Stimulated activated CD4-positive, alpha-beta T cell treated with anti-CD3 and anti-CD28 coated beads, Interleukin-15, amount 100 ng/mL, for 1 hour (primary cell): ENCODE results near the gene PHF21B.

ENCODE experiments used
- DNase-seq, 2 donors: peaks; one replicate each; pipeline ENCODE4 v3.0.0-alpha.2; 2020; ENCODE audit warnings: low read depth in 1 of 2, low spot score in 1 of 2

PHF21B gene

DNA sequence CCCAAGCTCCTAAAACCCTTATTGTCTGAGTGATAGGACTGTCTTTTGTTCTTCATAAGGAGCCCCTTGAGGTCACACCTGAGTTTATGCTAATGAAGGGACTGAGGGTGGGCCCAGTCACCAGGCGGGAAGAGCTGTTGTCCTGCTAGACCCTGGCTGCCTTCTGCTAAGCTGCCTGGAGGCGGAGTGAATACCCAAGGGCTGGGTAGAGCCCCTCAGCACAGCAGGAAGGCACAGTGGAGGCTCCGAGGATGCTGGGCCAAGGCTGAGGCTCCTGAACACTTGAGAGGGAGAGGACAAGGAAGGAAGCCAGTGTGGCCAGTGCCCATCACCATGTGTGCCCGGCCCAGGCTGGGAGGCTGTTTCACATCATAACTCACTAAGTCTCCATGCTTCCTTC is 4.8 kb upstream of the PHF21B start:
- no peak for DNase-seq

DNA sequence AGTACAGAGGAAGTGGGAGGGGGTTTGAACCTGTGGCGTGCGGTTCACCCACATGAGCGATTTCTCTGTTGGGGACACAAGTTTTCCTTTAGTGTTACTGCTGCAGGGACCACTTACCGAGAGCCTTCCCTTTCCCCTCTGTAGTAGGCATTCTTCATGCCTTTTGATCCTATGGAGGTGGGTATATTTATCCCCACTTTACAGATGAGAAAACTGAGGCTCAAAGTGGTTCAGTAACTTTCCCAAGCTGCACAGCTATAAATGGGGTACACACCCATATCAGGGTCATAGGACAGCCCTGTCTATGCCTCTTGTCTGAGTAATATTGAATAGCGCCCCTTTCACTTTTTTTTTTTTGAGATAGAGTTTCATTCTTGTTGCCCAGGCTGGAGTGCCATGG is 3.3 kb upstream of the PHF21B start:
- no peak for DNase-seq

DNA sequence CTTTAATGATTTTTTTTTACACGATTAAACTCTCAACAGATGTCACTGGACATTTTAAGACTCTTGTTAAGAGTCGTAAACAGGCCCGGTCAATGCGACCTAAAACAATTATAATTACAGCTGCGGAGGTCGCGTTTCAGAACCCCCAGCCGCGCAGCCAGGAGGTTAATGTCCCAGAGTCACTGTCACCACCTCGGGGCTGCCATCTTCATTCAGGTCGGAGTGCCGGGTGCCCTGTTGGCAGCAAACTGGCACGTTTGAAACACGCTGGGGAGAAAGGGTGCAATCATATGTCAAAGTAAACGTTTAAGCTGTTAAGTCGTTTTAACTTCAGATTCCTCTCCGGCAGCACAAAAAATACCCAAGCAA is 711 bp upstream of the PHF21B start:
- no peak for DNase-seq

DNA sequence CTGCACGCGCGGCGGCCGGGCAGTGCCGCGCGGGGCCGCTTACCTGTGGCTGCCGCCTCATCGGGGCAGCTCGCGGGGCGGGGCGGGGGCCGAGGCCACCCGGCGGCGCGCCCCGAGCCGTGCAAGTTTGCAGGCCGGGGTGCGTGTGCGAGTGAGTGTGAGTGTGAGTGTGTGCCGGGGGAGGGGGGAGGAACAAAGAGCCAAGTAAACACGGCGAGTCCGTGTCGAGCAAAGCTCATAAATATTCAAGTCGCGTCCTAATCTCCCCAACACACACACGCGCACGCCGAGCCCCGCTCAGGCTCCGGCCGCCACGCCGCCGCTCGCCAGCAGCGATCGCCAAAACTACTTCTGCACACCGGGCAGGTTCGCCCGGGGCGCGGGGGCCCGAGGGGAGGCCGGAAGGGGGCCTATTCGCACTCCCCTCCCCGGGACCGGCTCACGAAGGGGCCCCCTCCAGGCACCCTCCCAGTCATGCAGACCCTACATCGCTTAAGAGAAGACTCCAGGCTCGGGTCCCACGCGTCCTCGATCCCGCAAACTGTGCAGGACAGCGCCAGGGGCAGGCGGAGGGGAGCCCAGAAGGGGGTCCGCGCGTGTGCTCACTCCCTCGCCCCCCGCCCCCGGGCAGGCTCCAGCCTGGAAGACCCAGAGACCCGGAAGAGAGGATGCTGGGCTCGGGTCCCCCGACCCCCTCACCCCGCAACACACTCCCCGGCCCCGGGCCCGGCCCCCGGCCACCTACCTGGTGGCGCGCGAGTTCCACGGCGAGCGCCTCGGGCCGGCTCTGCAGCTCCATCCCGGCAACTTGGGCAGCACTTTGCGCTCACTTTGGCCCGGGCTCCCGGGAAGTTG is 827 bp downstream of the PHF21B start:
- no peak for DNase-seq

DNA sequence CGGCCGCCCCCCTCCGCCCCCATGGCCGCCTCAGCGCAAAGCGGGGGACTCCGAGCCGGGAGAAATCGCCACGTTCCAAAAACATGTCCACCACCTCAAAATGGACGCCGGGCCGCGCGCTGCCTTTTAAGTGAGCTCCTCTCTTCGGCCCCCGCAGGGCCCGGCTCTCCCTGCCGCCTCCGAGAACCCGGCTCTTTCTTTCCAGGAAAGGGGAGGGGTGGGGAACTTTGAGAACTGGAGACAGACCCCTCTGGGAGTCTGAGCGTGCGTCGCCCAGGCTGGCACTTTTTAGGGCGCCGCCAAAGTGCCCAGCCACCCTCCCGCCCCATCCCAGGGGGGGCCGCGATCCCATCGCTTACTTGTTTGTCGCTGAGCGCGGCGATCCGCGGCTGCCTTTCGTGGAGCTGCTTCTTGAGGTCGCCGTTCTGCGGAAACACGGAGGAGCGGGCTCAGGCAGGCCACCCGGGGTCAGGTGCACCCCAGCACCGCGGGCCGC is 1.6 kb downstream of the PHF21B start:
- DNase-seq = no peak

DNA sequence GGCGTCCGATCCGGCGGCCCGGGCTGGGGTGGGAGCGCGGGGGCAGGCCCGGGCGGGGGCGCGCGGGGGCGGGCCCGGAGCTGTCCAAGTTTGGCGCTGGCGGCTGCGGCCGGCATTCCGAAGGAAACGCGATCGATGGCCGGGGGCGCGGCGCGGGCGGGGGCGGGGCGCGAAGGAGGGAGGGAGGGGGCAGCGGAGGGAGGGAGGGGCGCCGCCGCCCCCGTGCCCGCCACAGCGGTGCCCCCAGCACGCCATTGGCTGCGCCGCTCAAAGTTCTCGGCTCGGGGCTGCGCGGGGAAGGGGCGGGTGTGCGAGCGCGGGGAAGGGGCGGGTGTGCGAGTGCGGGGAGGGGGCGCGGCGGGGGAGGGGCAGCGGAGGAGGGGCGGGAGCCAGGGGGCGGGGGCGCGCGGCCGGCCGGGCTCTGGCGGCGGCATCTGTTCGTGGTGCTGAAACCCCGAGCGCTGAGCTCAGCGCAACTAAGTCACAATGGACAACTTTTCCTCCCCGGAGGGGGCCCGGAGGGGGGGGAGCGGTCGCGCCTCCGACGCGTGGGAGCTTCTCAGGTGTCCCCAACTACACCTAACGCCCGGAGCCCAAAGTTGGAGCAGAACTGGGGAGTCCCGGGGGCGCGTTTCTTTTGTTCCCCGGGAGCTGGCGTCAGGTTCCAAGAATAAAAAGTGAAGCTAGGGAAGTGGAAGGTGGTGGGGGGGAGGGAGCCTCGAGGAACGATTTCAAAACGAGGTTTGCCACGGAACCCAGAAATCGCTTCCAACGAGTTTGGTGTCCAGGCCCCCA is 2.2 kb downstream of the PHF21B start:
- DNase-seq = no peak

DNA sequence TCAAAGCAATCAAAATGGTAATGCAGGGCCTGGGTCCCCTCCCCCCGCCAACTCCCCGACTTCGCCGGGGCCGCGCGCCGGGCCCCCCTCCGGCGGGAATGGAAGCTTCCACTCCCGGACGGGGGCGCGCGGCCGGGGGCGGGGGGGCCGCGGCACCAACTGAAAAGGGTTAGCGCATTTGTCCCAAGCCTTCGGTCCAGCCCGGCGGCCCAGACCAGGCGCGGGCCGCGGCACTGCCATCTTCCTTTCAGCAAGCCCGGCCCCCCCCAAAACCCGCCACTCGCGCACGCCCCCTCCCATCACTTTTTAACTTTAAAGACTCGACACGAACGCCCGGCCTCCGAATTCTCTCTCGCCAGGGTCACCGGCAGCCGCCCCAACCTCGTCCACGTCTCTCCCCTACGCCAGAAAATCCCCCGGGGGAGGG is 2.8 kb downstream of the PHF21B start:
- no peak for DNase-seq

DNA sequence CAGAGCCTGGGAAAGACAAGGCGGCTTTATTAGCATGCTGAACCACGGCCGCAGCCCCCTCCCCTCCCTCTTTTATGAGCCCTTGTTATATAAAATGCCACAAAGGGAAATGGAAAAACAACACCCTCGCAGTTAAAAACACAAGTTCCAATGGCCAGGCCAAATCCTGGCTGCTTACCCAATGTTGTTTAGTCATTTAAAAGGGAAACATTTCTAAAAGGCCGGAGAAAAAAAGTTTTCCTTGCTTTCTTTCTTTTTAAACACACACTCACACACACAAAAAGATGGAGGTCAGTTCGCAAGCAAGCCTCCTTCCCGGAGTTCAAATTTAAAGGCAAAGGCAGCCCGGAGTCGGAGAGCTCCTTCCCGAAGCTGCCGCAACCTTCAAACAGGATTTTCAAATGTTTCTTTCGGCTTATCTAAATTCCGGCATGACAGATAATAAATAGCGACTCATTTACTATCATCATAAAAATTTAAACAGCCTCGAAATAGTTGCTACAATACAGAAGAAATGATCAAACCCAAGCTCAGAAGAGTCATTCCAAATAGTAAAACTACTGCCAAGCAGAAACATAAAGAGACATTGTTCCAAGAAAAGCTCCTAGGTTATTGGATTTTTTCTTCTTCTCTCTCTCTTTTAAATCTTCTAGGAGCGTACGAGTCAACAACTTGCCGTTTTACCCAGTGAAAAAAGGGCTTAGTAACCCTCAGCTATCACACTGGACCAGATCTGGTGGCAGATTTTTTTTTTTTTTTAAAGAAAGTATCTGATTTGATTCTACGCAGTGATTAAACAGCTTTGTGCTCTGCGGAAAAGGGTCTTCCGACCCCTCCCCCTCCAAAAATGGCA is 3.5 kb downstream of the PHF21B start:
- no peak for DNase-seq

DNA sequence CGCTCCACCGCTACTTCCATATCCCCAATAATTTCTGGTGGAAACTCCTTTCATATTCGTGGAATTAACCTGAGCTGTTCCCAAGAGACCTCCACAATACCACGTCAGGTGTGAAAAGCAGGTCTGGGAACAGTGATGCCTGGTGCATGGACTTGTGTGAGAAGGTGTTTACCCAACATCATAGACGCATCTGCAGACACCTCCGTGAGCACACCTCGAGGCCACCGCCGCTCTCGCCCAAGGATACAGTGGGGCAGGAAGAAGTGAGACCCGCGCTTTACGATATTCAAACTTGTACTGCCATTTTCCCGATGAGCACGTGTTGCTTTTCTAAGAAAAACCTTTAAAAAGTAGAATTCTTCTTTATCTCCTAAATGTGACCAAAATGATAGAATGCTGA is 8.2 kb downstream of the PHF21B start:
- no peak for DNase-seq

DNA sequence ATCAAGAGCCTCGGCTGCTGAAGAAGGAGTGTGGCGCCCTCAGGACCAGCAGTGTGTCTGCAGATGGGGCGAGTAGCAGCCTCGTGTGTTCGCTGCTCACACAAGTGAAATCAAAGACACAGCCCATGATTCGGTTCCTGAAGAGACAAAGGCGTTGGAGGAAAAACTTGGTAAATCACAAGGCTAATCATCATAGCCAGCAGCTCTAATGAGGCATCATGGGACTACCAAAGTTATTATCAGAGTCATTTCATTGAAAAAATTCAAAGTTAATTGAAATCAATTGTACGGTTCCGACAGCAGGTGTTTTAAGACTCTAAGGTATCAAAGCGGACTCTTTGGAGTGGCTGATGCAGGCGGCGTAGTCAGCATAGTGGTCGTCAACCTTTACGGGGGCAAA is 9.5 kb downstream of the PHF21B start:
- DNase-seq = no peak

DNA sequence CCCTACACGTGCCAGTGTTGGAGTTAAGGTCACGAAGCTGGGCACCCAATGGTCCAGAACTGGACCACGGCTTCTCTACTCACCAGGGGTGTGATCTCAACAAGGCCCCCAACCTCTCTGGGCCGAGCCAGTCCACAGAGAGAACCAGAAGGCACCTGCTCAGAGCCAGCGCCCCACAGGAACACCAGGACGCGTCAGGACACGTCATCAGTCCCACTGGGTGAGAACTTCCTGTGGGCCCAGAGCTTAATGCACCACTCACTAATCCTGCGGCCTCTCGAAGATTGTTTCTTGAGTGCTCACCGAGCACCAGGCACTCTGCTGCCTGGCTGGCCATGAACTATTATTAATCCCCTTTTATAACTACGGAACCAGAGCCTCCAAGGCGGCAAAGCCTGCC is 10.1 kb downstream of the PHF21B start:
- no peak for DNase-seq

DNA sequence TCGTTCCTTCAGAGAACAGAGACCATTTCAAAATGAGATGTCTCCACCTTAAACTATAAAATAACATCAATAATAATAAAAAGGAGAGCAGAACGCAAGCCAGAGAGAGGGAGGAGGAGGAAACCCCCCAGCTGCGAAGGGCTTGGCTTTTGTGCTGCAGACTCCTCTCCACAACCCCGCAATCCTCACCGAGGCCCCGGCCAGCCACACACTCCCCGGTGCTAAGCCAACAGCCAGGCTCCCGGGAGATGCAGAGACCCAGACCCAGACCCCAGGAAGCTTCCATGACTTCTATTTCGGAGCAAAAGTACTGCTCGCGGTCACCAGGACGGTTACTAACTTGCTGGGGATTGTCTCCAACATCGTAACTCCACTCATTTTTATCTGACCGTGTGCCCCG is 10.6 kb downstream of the PHF21B start:
- DNase-seq = no peak

DNA sequence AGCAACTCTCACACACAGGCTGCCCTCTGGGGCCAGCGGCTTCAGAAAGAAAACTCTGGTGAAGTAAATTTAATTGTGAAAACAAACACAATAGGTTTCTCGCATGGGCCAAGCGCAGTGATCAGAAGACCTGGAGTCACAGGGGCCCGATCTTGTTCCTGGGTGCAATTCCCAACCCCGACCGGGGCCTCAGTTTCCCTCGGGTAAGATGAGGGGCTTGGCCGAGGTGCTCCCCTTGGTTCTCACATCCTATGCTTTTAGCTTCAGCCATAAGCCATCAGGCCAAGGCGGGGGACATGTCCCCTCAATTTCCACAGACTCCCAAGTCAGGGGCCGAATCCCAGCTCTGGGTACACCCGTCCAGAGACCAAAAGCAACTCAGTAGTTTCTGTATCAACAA is 11.5 kb downstream of the PHF21B start:
- no peak for DNase-seq

DNA sequence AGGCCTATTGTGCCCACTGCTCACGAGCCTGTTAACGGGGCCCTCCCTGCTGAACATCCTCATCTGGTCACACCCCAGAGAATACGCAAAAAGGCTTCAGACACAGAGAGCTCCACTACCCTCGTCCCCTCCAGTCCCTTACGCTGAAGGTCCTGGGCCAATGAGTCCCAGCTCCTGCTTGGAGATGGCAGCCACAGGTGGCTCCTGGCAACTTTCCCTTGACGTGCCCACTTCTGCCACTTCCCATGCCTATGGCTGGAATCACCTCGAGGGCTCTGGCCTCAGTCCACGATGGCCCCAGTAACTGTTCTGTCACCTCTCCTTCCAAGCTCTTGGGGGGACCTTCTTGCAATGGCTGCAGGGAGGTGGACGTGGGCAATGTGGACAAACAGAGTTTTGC is 12.7 kb downstream of the PHF21B start:
- no peak for DNase-seq

DNA sequence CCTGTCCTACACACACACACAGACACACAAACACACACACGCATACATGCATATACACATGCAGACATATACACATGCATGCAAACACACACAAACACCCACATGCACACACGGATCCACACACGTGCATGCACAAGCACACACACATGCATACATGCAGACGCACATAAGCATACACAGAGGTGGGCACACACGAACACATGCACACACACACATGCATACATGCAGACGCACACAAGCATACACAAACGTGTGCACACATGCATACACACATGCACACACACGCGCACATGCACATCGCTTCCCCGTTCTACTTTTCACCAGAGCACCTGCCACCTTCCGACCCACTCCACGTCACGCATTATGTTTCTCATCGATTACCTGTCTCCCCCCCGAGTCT is 13.2 kb downstream of the PHF21B start:
- no peak for DNase-seq

DNA sequence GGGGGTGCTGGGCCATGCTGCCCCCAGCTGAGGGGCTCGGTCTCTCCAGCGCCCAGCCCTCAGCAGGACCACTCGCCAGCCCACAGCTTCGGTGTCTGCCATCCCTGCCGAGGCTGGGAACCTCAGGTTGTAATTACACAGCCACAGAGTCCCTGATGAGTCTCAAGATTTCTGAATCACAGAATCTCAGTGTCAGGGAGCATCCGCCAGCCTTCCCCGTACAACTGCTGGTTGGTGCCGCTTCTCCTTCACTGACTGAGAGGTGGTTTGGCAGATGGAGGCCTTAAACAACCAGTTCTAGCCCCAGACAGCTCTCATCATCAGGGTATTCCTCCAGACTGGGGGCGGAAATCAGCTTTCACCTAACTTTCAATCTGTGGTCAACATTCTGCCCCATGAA is 13.7 kb downstream of the PHF21B start:
- no peak for DNase-seq

DNA sequence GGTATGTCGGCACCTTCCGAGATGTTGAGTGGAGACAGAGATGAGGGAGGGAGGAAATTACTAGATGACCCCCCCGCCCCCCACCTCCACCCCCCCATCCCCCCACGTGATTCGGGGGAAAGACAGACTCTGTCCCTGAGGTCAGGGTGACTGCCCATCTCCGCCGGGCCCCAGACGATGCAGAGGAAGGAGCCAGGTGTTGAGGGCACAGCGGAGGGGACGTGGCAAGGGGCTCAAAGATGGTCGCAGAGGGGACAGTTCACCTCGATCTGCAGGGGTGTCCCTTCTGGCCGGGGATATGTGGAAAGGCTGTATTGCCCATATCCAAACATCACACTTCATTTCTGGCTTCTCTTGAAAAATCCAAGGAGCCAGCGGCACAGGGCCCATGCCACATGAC is 14.1 kb downstream of the PHF21B start:
- no peak for DNase-seq

DNA sequence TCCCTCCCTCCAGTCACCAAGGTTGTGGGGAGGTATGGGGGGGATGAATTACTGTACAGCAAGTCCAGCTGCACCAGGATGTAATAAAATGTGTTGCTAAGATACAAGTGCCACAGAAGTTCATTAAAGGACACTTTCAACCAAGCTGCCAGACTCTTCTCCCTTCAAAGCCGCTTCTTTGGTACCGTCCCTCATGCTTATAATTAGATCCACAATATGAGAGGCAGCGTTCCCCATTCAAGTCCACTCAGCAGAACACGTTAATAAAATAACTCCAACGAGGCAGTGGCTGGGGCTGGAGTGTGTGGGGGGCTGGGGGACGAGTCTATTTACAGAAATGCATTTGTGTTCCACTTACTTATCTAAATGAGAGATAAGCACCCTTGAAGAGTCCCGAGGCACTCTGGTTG is 14.7 kb downstream of the PHF21B start:
- DNase-seq = no peak

DNA sequence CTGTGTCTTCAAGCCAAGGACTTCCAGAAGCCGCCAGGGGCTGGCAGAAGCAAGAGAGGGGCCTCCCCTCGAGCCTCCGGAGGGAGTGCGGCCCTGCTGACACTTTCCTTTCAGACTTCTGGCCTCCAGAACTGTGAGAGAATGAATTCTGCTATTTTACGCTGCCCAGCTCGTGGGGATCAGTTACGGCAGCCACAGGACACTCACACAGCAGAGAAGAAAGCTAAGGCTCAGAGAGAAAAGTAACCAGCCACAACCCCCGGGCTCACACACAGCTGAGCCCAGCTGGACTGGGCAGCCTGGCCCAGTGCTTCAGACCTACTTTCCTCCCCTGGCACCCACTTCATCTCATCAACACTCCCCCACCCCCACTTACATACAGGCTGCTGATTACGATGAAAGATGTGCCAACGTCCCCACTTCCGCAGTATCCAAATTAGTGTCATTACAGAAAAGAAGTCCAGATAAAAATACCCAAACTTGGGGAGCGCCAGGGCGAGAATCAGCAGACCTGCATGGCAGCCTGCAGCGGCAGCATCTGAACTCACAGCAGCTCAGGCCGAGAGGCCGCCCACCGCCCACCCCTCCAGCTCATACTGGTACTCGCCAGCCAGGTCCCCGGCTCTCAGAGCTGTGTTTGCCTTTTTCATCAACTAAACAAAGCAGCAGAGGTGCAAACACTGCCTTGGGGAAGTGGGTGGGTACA is 15.3 kb downstream of the PHF21B start:
- DNase-seq = no peak

DNA sequence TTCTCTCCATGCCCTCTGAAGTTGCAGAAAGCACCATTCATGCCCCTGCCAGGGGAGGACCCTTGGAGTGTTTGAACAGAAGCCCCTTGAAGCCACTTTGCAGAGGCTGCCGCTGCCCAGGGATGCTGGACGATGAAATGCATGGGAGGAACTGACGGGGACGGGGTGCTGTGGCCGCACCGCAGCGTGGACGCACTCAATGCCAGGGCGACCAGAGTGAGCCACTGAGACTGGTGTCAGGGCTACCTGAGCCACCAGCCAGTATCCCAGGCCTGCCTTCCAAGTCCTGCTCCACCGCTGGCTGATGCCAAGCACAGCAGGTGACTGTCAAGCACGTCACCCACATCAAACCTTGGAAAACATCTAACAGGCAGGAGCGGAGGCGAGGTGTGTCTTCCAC is 17.6 kb downstream of the PHF21B start:
- DNase-seq = no peak

DNA sequence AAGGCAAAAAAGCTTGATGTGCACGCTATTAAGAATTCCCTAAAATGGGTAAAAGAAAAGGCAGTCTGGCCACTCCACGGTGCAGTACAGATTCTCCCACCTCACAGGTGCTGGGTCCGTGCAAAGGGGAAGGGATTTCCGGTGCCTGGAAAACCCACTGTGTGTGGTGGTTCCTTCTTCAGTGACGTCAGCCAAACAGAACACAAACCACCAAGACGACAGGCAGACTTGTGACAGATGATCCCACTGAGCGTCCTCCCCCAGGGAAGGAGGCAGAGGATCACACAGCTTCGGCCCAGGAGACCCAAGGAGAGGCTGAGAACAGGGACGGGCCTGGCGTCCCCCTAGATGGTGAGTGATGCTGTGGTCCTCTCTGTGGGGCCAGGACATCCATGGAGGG is 18.6 kb downstream of the PHF21B start:
- DNase-seq = no peak
